Measurements from ENCODE around the gene PITX3. TPM values are rescaled to one million over a fixed set of nuclear protein-coding genes. Genes with fewer than 3 reads are reported as not detected.

Gene PITX3
- total and polyA plus RNA-seq, 9 of the 15 experiments (the other 6 are each of a cell fraction or from before 2014, with no cell fraction given): 0.30 to 0.98 (median 0.95) TPM; not detected in 6

DNA sequence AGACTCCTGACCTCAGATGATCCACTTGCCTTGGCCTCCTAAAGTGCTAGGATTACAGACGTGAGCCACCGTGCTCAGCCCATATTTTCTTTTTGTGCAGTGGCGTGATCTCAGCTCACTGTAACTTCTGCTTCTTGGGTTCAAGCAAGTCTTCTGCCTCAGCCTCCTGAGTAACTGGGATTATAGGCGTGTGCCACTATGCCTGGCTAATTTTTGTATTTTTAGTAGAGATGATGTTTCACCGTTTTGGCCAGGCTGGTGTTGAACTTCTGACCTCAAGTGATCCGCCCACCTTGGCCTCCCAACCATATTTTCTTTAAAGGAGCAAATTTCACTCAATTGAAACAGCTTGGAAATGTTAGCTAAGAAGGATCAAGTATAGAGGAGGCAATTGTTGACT lies 20.5 kb upstream of the PITX3 start:
- in situ Hi-C loops (cut with MboI): no loop called here
- no peak overlapping the region for H2AFZ ChIP-seq (ENCODE audit: low read depth, low read length)
- no peak for FAIRE-seq

DNA sequence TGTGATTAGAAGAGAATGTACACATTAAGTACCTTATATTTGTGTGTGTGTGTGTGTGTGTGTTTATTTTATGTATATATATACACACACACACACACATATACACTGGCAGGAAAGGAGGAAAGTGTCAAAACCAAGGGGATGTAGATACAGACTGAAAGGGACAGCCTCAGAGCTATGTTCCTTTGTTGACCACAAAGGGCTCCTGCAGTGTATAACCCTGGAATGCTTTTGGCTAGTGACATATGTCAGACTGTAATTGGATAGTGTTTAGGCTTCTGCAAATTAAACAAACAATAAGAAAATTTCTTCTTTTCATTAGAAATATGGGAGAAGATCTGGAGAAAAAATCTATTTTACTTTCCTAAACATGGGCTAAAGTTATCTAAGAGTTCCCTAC lies 19.9 kb upstream of the PITX3 start:
- Histone ChIP-seq H3K9me1 (ENCODE audit: control insufficient read depth, insufficient read depth, low read length) (peaks cover 3% of the 10 kb centered on the region), H3K4me2 (ENCODE audit: insufficient read depth, low read length) (no peak overlapping the region), H3K9me3 (replicated peaks; ENCODE audit: control insufficient read depth, insufficient read depth, low read depth, low read length) (no peaks in the 10 kb centered on the region), H3K27ac (ENCODE audit: extremely low read depth, low read depth, low read length) (no peak overlapping the region), H3K27me3 (ENCODE audit: control insufficient read depth in 2 of 2, insufficient read depth in 2 of 2, low read length in 2 of 2) (no peaks in the 10 kb centered on the region), H3K9ac (ENCODE audit: insufficient read depth in 1 of 2, low read depth in 2 of 2, low read length in 2 of 2) (no peak overlapping the region), H3K4me1 (replicated peaks in 1 of 2; ENCODE audit: control insufficient read depth in 2 of 2, insufficient read depth in 2 of 2, low read length in 2 of 2) (no peaks in the 10 kb centered on the region), H3K4me3 (no peak overlapping the region), H4K20me1 (replicated peaks; ENCODE audit: control insufficient read depth, insufficient read depth, low read length) (no peaks in the 10 kb centered on the region), H2AFZ (ENCODE audit: low read depth, low read length) (no peak overlapping the region), H3K36me3 (ENCODE audit: control insufficient read depth, insufficient read depth, low read length) (peaks cover 56% of the 10 kb centered on the region), H3K79me2 (ENCODE audit: control insufficient read depth, insufficient read depth, low read length) (peaks cover 31% of the 10 kb centered on the region)
- no TSS peak for BruUV-seq (replicated peaks)
- intact Hi-C loops (cut with micrococcal nuclease) (no loop called here), in situ Hi-C loops (cut with MboI) (no loop called here)
- CTCF ChIA-PET (ENCODE audit: low intra/inter-chr PET ratio): no interaction called here
- no peak for FAIRE-seq
- no peak for DNase-seq (ENCODE audit: extremely low read depth in 1 of 4, low spot score in 3 of 4)
- ATAC-seq: no peak
- POLR2A ChIA-PET: interaction anchor here (1.6 kb wide), 1 partner anchor 12 kb away, joined by 4 read pairs; no protein-coding TSS in a partner anchor
- no peak for TF ChIP-seq L3MBTL2 (IDR thresholded peaks at IDR 0.05)
- no peak for TF ChIP-seq KDM4B (IDR thresholded peaks at IDR 0.05; ENCODE audit: borderline replicate concordance in 2 of 2, low read depth in 1 of 2)
- TF ChIP-seq POLR2B (IDR thresholded peaks at IDR 0.05; ENCODE audit: low read depth, partially characterized antibody): no peak
- TF ChIP-seq, protein P1, sequence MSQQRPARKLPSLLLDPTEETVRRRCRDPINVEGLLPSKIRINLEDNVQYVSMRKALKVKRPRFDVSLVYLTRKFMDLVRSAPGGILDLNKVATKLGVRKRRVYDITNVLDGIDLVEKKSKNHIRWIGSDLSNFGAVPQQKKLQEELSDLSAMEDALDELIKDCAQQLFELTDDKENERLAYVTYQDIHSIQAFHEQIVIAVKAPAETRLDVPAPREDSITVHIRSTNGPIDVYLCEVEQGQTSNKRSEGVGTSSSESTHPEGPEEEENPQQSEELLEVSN (IDR thresholded peaks at IDR 0.05; ENCODE audit: borderline replicate concordance in 1 of 2, extremely low read depth in 1 of 2, insufficient read depth in 1 of 2, insufficient read length in 1 of 2, low read depth in 1 of 2, low read length in 1 of 2, poor library complexity in 1 of 2, severe bottlenecking in 1 of 2): no peak
- no peak for TF ChIP-seq THRAP3 (IDR thresholded peaks at IDR 0.05; ENCODE audit: borderline replicate concordance)
- no peak for TF ChIP-seq DMBX1 (CRISPR knock-in tag; IDR thresholded peaks at IDR 0.05; ENCODE audit: borderline replicate concordance)
- no peak for TF ChIP-seq NR4A1 (CRISPR knock-in tag; IDR thresholded peaks at IDR 0.05)
- TF ChIP-seq NR4A1 (tag; IDR thresholded peaks at IDR 0.05): no peak
- TF ChIP-seq ZNF174 (CRISPR knock-in tag; IDR thresholded peaks at IDR 0.05): no peak

More for the DNA sequence above, 20.5 kb upstream of the PITX3 start:
- BruUV-seq (replicated peaks): no TSS peak
- Histone ChIP-seq H3K9ac (ENCODE audit: insufficient read depth in 1 of 2, low read depth in 2 of 2, low read length in 2 of 2) (no peak overlapping the region), H3K9me3 (replicated peaks; ENCODE audit: control insufficient read depth, insufficient read depth, low read depth, low read length) (no peaks in the 10 kb centered on the region), H4K20me1 (replicated peaks; ENCODE audit: control insufficient read depth, insufficient read depth, low read length) (no peaks in the 10 kb centered on the region), H3K79me2 (ENCODE audit: control insufficient read depth, insufficient read depth, low read length) (peaks cover 27% of the 10 kb centered on the region), H3K4me3 (no peak overlapping the region), H3K4me2 (ENCODE audit: insufficient read depth, low read length) (no peak overlapping the region), H3K36me3 (ENCODE audit: control insufficient read depth, insufficient read depth, low read length) (peaks cover 59% of the 10 kb centered on the region), H3K9me1 (ENCODE audit: control insufficient read depth, insufficient read depth, low read length) (peaks cover 3% of the 10 kb centered on the region), H3K27me3 (ENCODE audit: control insufficient read depth in 2 of 2, insufficient read depth in 2 of 2, low read length in 2 of 2) (no peaks in the 10 kb centered on the region), H3K4me1 (replicated peaks in 1 of 2; ENCODE audit: control insufficient read depth in 2 of 2, insufficient read depth in 2 of 2, low read length in 2 of 2) (no peaks in the 10 kb centered on the region), H3K27ac (ENCODE audit: extremely low read depth, low read depth, low read length) (no peak overlapping the region)
- CTCF ChIA-PET (ENCODE audit: low intra/inter-chr PET ratio): no interaction called here
- WGBS (ENCODE audit: insufficient coverage, low coverage, missing lambda C conversion rate): 85% methylated on average over 4 of the region's 6 CpGs
- POLR2A ChIA-PET: interaction anchor here (1.6 kb wide), 1 partner anchor 12 kb away, joined by 4 read pairs; no protein-coding TSS in a partner anchor
- TF ChIP-seq, protein P2, sequence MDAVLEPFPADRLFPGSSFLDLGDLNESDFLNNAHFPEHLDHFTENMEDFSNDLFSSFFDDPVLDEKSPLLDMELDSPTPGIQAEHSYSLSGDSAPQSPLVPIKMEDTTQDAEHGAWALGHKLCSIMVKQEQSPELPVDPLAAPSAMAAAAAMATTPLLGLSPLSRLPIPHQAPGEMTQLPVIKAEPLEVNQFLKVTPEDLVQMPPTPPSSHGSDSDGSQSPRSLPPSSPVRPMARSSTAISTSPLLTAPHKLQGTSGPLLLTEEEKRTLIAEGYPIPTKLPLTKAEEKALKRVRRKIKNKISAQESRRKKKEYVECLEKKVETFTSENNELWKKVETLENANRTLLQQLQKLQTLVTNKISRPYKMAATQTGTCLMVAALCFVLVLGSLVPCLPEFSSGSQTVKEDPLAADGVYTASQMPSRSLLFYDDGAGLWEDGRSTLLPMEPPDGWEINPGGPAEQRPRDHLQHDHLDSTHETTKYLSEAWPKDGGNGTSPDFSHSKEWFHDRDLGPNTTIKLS (IDR thresholded peaks at IDR 0.05; ENCODE audit: borderline replicate concordance, low read depth): no peak
- no peak for DNase-seq (ENCODE audit: extremely low read depth in 1 of 4, low spot score in 3 of 4)
- ATAC-seq: no peak
- intact Hi-C loops (cut with micrococcal nuclease): no loop called here
